Measurements from ENCODE around the gene UBE3A.

The UBE3A gene

DNA sequence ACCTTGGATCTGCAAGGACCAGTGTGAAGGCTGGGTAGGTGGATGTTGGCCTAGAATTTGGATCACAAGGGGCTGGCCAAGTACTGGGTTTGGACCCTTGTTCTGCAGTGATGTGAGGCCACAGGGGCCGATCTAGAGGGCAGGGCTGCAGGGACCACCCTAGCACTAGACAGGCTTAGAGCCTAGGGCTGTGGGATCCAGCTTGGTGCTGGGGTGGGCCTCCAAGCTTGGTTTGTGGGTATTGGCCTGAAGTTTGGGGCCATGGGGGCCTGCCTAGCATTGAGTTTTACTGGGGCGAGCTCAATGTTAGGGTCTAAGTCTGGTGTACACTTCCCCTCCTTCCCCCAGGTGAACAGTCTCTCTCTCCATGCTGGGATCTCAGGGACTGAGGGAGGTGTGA lies 36.5 kb downstream of the UBE3A start:
- no peak for DNase-seq

DNA sequence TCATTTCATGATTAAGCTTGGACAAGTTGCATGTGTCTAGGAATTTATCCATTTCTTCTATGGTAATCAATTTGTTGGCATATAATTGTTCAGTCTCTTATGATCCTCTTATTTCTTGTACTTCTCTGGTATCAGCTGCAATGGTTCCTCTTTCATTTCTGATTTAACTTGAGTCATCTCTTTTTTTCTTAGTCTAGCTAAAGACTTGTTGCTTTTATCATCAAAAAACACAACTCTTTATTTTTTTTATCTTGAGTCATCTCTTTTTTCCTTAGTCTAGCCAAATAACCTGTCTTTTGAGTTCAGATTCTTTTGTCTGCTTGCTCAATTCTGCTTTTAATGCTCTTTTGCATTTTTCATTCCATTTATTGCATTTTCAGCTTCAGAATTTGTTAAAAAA lies 37.3 kb downstream of the UBE3A start:
- DNase-seq: no peak

DNA sequence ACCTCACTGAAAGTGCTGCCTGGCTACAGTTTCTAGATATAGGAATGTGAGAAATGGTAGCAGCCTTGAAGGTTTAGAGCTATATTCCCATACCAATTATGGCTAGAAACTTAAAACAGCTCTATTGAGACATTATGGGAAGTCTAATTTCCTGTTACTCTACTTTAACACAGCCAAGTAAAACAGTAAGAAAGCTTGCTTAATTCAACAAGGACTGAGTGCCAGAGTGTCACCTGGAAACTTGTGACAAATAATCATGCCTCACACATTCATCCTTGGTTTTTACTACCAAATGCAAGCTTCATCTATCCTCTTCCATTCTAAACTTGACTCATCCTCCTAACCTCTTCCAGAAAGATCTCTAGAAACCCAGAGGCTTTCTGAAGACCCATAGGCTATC lies 41.7 kb downstream of the UBE3A start:
- DNase-seq: peak; percentile 8

DNA sequence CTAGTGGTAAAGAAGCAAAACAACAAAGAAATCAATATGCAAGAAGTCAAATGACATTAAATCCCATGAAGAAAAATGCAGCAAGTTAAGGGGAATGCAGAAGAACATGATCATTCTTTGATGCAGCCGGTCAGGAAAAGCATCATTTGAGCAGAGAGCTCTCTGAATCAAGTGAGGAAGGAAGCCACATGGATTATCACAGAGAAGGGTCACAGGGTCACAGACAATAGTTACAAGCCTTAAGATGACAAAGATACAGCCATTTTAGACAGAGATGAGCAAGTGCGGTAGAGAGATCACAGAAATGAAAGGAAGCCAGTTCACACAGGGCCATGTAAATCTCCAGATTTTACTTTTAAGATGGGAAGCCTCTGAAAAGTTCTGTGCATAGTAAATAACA lies 43.9 kb downstream of the UBE3A start:
- no peak for DNase-seq

DNA sequence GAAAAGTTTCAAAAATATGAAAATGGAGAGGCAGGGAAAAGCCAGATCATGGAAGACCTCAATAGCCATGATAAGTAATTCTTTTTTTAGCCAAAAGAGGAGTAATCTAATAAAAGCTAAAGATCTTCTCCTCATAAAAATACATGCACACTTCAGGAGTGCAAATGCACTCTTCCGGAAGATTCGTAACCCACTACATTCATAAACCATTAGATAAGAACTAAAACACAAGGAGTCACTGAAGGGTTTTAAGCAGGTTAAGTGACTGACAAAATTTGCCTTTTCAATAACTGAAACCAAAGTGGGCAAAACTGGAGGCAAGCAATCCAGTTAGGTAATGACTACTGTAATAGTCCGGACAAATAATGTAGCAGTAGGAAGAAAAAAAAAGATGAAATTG lies 46.0 kb downstream of the UBE3A start:
- DNase-seq: no peak

DNA sequence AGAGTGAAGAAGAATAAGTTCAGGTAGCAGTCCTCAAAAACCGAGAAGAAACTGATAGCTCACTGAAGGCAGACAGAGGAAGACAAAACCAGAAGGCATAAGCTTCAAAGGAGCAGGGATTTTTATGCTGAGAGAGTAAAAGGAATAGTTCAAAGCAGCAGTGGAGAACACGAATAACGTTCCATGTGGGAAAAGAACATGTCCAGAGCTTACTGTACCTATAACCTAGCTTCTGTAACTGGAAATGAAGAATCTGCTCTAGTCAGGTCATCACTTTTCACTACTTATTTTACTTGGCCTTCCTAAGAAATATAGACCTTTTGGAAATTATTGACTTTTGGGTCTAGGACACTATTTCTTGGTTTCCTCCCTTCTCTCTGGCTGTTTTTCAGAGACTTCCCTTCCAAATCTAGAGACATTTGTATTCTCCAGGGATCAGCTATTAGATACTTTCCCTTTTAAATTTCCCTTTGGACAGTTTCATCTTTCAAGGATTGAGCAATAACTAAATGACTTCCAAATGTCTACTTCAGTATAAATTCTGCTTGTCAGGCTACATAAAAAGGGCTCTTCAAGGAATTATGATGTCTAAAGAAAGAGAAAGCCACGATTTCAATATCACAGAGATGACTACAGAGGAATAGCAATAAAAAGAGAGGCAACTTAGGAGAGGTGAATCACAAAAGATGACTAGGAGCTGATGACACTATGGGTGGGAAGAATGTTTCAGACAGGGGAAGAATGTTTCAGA lies 46.7 kb downstream of the UBE3A start:
- peak; percentile 90 for DNase-seq

DNA sequence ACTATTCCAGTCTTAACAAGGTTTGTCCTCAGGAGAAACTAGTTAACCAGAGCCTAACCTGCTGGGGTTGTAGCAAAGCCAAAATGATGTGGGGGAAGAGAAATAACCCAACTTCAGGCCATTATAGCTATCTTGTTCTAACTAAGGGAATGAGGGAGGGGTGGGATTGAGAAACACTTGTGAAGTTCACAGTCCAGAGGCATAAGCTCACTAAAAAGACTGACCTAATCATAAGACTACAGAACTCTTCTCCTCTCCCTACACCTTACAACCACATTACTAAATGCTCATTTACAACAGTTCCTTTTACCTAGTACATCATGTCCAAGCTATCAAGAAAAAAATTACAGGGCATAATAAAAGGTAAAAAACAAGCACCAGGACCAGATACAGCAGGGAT lies 52.8 kb downstream of the UBE3A start:
- DNase-seq: no peak

DNA sequence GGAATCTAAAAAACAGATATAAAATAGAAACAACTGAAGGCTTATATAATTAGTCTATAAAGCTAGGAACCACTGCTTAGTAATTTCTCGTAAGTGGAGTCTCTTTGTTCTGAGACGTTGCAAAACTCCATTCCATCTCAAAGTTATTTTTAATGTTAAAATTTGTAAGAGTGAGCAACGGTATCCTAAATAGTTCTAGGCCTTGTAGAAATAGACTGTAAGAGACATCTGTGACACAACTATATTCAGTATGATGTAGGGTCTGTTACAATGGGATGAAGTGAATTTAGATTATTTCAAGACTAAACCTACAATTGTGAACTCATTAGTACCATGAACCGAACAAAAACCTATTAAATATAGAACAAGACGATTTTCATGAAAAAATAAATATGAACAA lies 57.2 kb downstream of the UBE3A start:
- no peak for DNase-seq

DNA sequence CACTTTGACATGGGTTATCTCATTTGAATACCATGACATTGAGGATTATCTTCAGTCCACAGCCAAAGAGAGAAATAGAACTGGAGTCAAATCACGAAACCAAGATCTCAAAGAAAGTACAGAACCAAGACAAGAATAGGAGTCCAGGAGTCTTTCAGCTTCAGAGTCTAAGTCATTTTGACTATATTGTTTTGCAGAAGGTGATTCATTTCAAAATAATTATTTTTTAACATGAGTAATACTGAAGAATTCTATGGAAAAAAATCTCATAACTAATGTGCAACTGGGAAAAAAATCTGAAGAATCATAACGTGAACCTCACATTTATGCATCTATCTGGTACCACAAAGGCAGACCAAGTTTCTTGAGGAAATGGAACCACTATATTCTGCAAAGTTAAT lies 60.3 kb downstream of the UBE3A start:
- peak; percentile 35 for DNase-seq

DNA sequence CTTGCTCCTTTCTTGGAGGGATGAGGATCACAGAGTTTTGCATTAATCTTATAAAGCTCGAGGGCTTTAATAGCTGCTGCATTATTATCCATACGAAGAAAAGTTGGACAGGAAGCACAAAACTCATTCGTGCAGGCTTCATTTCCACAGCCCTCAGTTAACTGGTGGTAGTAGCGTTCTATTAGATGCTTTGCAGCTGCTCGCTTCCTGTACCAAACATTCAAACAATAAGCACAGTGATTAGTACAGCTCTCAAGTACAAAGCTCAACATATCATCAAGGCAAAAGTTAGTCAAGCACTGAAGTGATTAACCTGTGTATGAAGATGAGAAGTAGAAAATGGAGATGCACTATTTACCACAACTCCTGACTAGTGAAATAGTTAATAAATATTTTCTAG lies 63.3 kb downstream of the UBE3A start:
- DNase-seq: no peak

DNA sequence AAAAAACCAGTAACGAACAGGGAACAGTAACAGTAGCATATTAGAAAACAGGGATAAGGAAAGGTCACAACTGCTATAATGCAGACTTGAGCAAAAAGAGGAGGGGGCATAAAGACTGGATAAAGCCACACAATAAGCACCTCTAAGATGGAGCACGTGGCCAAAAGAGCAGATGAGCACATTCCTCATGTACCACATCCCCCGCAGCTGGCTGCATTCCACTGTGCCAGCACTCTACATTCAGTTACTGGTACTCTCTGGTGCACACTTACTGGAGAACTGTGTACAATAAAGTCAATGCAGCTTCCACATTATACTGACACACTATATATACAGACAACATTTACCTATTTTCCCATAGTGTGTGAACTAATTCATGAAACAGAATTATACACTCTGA lies 64.7 kb downstream of the UBE3A start:
- DNase-seq: peak; percentile 8

DNA sequence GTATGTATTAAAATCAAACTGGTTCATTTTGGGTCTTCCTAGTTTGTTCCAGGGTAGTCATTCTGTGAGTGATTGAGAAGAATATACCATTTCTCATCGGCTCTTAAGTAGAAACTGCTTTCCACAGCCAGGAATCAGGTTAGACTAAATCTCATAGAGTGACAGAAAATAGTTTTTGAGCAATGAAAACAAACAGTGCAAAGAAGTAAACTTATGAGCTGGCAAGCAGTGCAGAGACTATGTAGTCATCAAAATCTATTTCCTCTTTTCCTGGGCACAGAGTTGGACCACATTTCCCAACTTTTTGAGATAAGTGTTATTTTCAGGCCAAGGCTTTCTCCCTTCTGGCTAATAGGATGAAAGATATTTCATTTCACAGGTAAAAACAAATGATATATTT lies 66.5 kb downstream of the UBE3A start:
- DNase-seq: peak; percentile 10

DNA sequence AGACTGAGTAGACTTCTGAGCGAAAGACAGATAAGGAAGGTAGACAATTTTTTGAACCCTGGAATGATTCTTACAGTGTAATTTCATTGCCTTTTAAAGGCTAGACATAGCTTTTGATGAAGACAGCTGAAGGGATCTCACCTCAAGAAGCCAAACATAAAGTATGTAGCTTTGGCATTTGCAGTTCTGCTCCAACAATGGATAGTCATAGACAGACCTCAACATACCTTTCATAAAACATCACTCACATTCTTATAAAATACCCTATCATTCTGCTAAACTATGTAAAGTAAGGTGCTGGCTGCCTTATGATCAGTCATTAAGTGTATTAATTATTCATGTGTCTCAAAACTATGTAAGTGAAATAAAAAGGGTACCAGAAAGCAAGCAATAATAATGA lies 70.0 kb downstream of the UBE3A start:
- DNase-seq: peak; percentile 52

DNA sequence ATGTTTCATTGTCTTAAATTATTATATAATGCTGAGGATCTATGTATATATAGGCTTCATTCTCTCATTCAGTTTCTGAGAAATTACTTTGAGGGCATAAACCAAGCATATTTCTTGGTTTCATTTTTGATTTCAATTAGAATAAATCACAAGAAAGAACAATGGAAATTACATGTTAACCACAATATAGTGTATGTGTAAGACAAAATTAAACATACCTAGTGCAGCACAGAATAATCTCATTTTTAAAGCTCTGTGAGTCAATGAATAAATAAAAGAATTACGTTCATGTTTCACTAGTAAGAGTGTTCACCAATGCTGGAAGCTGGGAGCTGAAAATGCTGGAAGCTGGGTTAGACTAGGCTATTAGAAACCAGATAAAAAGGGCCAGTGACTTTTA lies 72.8 kb downstream of the UBE3A start:
- no peak for DNase-seq

DNA sequence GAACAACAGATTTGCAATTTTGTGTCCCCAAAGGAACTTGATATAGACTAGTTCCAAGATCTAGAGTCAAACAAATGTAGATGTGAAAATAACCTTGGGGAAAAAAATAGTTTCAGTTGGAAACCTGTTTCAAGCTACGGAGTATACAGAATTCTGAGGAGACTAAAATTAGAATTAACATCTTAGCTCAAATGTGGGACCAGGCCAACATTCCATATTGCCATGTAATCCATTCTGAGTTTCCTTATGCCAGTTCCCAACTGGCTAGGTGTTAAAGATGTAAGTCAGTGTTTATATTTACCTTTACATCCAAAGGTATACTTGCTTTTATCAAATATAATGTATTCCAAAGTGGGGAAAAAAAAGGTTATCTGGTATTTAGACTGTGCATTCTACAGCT lies 76.3 kb downstream of the UBE3A start:
- no peak for DNase-seq

DNA sequence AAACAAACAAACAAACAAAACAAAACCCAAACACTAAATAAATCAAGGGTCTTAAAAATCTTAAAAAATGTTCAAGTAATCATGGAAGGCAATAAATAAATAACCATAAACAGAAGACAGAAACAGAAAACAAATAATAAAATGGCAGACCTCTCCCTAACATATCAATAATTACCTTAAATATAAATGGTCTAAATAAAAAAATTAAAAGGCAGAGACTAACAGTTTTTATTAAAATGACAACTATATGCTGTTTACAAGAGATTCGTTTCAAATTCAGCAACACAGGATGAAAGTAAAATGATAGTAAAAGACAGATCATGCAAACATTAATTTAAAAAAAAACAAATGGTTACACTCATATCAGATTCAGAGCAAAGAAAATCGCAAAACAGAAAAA lies 91.1 kb downstream of the UBE3A start:
- DNase-seq: no peak

DNA sequence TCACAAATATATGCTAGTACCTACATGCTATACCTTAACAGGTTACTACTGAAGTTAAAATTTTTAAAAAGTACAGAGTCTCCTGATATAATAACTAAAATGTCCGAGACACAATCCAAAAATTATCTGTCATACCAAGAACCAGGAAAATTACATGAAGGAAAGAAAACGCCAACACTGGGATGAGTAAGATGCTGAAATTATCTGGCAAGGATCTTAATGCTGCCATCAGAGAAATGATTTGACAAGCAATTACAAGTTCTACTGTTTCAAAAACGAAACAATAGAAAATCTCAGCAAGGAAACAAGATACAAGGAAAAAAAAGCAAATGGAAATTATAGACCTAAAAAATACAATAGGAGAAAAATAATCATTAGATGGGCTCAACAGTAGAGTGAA lies 92.5 kb downstream of the UBE3A start:
- DNase-seq: no peak

DNA sequence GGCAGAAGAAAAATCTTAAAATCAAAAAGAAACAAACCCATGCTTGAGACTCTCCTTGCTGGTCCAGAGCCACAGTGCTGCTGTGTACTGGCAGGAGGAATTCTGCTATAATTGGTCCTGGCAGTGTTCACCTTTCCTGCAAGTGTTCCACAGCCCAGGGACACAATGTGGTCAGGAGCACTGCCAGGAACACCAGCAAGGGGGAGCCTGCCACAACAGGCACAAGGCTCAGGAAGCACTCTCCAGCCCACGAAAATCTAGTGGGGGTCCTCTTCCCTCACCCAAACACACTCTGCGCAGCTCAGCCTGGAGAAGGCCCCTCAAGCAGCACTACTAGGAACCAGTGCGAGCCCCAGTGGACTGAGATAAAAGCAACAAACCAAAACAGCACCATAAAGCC lies 92.9 kb downstream of the UBE3A start:
- peak; percentile 12 for DNase-seq

DNA sequence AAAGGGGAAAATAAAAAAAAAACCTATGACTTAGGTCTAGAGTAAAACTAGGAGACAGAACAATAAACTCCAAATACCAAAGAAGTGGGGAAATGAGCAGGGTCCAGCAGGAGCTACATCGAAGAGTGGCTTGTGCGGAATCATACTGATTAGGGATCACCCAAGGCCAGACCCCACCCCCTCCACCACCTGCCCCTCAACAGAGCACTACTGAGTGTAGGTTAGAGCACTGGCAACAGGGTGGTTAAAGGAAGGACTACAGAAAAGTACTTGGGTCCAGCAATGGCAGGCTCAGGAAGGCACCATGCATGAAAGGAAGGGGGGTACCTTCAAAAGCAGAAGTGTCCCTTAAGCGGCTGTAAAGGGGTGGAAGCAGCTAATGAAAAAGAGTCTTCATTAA lies 96.2 kb downstream of the UBE3A start:
- DNase-seq: no peak

DNA sequence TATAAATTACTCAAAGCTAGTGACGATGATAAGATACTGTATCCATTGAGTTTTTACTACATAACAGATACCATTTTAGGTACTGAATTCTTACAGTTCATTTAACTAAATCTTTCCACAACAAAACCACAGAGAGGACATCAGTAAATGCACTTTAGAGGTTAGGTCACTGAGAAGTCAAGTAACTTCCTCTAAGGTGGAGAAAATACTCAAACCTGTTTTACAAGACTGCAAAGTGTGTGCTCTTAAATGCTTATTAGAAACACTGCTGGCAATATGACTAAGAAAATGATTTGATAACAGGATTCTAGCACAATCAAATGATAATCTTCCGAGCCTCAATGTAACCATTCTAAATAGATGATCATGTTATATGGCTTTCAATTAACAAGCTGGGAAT lies 99.4 kb downstream of the UBE3A start:
- DNase-seq: no peak

DNA sequence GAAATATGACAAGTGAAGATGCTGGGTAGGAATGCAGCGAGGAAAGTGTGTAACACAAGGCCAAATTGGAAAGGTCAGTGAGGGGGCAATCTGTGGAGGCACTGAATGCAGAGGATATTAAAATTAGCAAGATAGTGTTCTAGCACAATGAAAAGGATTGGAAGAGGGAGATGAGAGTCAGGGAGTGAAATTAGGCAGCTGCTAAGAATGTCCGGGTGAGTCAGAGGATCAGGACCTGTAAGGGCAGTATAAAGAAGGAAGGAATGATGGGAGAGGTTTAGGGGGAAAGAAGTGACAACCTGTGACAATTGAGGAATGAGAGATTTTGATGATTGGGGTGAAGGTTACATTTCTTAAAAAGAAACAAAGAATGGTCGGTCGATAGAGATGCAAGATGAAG lies 103.5 kb downstream of the UBE3A start:
- no peak for DNase-seq

DNA sequence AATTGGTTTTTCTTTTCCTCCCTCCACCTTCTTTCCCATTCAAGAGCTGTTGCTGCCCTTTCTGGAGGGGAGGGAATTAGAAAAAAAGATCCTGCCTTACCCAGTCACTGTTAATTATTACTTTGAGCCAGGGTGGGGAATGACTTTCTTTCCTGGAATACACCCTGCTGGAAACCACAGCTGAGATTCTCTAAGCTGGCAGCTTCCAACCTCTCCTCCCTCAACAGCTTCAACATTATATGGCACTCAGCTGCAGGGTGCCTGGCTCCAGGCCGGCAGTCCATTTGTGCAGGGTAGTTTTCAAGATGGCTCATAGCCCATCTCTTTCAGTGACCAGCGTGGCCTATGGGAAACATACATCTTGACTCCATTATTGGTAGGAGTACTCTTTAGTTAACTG lies 105.8 kb downstream of the UBE3A start:
- no peak for DNase-seq

DNA sequence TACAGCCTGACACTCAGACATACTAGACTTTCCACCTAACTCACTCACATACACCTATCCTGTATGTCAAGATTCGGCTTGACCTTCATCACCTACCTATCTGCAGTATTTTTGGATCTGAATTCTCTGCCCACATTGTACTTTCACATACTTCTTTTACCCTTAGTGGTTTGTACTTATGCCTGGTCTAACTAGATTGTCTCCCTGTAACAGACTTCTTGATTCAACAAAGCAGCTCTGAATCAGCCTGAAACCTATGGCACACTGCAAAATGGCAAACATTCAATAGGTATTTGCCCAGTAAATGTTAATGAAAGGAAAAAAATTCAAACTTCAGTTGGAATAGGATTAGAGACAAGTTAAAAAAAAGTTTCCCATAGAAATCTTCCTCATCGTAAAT lies 106.5 kb downstream of the UBE3A start:
- no peak for DNase-seq

DNA sequence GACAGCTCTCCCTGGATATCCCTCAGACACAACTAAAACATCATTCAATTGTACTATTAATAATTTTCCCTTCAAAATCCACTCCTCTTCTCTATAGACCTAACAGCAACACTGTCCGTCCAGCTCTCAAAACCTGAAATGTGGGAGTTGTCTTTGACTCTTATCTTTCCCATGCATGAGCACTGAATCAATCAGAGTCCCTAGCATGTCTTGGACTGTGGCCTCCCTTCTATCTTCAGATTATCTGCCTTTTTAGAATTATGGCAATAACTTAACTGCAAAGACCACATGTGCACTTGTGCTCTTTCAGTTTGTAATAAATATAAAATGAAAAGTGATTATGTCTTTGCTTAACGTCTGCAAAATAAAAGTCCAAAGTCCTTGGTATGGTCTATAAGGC lies 107.0 kb downstream of the UBE3A start:
- DNase-seq: no peak

DNA sequence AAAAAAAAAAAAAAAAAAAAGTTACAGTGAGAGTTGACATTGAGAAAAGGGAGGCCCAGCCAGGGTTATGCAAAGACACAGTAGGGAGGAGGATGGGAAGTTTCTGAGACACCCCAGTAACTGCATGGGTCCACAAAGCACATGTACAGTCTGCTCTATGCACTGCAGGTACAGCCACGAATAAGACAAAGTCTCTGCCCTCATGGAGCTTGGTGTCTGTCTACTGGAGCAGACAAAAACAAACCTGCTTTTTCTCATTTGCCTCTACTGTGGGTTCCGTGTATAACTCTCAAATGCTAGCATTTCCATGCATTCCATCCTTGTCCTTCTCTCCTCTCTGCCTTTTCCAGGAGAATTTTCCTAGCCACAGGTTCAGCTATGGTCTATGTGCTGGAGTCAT lies 107.4 kb downstream of the UBE3A start:
- DNase-seq: no peak

DNA sequence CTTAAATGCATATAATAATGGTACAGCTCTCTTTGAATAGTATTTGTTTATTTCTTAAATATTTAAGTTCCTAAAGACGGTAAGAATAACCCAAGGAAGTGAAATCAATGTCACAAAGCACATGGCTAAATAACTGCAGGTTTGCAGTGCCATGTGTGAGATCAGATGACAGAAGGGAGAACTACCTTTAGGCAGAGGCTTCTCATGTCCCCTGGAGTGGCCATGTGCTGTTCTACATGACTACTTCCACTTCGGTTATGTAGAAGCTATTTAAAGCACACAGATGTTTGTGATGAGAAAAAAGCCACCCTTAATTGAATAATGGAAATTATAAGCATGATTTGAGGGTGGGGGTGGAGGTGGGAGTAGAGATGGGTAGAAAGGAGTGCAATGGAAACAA lies 109.1 kb downstream of the UBE3A start:
- DNase-seq: no peak

All from fibroblast of skin of right biceps (primary cell).